Stimulated activated CD8-positive, alpha-beta memory T cell treated with anti-CD3 and anti-CD28 coated beads, Interleukin-4, amount 100 ng/mL, for 1 hour (primary cell): ENCODE results near the gene CRB1.

Experiments
- DNase-seq, 2 donors: peaks; one replicate each; pipeline ENCODE4 v3.0.0-alpha.2; 2020; ENCODE audit warnings: low read depth in 2 of 2, low spot score in 1 of 2

The CRB1 gene

GRCh38 chr1:197303463-197303862 lies 35.4 kb downstream of the CRB1 start:
- no peak for DNase-seq

DNA sequence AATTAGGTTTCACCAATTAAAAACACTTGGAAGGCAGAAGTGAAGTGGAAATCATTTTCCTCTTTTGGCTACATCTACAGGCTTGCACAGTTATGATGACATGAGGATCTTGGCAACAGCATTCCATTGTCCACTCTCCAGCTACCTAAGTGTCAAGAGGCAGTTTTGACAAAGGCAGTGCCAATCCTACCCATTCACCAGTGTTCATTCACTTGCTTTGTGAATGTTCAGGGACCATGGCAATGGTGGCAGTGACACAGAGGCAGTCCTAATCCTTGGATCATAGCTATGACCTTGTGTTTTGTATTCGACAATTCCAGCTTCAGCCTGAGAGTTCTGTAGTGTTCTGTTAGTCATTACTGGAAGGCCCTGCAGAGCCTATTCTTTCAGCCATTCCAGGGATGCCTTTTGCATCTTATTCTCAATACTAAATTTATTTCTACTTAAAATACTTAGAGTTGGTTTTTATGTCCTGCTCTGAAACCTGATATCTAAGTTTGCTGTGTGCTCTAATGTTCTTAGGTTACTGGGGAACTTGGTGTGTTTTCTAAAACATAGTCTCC lies 36.7 kb downstream of the CRB1 start:
- no peak for DNase-seq

DNA sequence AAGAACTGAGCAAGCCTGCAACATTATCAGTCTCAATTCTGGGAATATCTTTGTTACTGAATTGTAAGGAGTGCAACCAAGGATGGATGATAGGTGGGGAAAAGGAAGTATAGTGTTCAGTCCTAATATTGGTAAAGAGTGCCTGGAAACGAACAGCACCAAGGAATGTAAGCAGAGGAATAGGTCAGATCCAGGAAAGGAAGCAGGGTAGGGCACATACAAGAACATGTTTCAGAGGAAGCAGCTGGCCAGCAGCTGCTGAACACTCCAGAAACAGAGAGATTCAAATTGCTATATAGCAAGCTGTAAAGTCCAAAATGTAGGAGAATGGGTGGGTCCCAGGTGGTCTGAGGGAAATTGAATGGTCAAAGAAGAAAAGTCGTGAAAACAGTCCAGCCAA lies 37.9 kb downstream of the CRB1 start:
- DNase-seq: no peak

DNA sequence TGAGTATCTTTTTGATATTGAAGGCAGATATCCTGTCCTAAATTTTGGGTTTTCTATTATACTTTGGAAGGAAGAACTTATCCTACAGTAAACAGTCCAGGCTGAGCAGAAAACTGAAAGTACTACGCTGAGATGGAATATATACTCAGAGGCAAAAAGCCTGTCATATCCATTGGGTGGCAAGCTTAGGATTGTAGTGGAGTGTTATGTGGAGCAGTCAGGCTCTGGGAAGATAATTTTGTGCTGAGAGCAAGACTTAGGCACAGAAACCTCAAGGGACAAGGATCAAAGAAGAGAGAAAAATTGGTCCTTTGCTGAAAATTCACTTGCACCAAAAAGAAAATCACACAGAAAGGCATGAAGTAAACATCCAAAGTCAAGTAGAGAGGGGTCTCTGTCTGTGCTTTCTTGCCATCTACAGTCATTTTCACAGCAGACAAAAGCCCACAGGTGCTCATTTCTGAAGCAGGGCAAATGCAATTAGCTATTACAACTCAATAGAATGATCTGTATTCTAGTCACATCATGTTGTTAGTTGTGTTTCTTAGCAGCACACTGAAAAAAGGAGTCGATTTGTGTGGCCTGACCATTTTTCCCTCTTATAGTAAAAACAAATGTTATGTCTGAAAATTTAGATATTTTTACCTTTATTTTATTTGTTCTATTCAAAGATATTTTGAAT lies 38.5 kb downstream of the CRB1 start:
- no peak for DNase-seq

DNA sequence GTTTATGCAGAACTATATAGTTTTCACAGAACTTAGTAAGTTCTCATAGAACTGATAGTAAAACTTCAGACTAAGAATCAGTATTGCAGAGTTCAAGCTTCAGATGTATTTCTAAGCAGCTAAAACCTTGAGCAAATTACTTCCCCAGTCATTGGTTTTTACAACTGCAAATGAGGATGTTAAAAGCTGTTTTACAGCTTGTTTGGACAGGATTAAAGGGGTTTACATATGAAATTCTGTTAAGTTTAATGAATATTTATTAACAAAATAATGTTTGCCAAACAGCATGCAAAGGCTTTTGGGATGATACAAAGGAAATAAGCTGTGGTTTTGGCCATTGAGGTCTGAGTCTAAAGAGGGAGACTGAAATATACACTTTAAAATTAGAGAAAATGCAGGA lies 39.1 kb downstream of the CRB1 start:
- DNase-seq: no peak

- no peak for DNase-seq
Measured at GRCh38 chr1:197307551-197307950, 39.5 kb downstream of the CRB1 start.

GRCh38 chr1:197311081-197311480 lies 43.0 kb downstream of the CRB1 start:
- DNase-seq: no peak

GRCh38 chr1:197312163-197312562 lies 44.1 kb downstream of the CRB1 start:
- no peak for DNase-seq

GRCh38 chr1:197313713-197314112 lies 45.7 kb downstream of the CRB1 start:
- no peak for DNase-seq

DNA sequence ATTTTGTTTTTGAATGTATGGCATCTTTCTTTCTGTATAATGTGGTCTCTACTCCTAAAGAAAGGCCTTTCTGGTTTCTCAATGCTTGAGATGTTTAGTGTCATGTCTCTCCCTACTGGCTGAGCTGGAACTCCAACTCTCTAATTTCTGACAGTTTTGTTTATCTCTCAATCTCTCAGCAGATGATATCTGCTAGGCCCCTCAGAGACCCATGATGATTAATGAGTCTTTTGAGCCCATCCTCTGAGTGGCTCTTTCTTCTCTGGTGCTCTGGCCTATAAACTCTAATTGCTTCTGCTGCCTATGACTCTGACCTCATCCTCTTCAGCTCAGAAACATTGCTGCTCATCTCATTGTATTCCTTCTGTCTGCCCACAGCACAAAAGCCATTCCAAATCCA lies 46.6 kb downstream of the CRB1 start:
- DNase-seq: no peak

DNA sequence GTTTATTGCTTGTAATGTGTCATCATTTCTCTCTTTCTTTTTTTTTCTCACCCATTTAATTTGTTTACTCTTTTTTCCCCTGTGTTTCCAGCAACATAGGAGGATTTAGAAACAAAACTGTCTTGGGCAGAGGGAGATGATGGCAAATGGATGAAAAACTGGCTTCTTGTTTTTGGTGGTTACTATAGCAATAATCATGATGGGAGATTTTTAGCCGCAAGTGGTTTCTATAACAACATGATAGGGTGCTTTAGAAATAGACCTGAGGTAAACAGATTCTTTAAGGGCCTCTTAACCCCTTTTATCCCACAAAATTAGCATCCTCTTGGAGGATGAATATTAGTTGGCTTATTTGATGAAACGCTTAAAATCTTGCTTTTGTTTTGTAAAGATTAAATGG lies 51.6 kb downstream of the CRB1 start:
- no peak for DNase-seq

DNA sequence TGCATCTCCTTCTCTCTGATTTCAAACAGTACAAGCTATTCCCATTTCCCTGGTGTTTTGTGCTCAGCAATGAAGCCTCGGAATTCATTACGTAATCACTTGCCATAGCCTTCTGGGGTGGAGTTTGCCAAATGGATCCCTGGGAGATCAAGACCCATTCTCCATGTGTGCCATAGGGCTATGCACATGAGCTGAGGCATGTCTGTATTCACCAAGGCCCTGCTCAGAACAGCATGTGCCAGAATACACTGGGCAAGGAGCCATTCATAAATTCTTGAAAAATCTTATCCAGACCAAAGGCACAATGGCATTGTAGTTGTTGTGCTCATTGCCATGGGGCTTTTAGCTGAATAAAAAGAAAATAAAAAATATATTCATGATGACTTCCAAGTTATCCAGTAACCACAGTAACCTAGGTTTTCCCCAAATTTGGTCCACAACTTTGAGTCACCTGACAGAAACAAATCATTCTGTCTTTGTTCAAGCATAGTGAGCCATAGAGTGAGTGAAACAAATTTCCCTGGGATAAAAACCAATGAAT lies 53.0 kb downstream of the CRB1 start:
- no peak for DNase-seq

DNA sequence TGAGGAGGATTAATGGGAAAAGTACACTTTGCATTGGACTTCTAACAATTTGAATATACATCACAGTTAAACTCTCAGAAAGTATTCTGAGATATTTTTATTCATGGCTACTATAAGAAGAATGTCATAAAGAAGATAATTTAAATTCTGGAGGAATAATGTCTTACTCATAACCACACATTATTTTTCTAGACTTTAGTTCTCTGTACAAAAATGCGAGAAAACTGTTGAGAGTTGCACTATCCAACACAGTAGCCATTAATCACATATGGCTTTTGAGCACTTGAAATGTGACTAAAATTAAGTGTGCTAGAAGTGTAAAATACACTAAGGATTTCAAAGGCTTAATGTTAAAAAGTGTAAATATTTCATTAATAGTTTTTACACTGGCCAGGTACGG lies 53.8 kb downstream of the CRB1 start:
- no peak for DNase-seq

DNA sequence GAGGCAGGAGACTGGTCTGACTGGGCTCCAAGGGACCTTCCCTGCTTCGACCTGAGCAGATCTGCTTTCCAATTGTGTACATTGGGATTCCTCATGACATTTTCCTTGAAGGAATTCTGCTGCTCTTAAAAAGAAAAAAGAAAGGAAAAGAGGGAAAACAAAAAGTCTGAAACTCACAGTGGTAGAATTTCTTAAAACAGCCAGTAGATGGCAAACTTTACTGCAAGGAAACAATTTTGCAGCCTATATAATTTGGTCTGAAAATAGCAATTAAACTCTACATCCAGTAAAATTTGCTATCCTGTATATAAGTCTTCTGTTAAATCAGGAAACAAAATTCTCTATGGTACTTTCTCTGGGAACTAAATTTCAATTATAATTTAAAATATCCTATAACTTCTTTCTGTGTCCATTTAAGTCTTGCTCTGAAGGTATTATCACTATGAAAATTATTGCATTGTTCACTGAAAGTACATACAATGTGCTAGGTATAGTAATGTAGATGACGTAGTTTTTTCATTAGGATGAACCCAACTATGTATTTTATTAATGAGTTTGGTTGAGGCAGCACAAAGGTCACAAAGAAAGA lies 59.8 kb downstream of the CRB1 start:
- no peak for DNase-seq

- no peak for DNase-seq
Measured at GRCh38 chr1:197330213-197330612, 62.2 kb downstream of the CRB1 start.

- no peak for DNase-seq
Measured at GRCh38 chr1:197331565-197331964, 63.5 kb downstream of the CRB1 start.

- DNase-seq: no peak
Measured at GRCh38 chr1:197333041-197333440, 65.0 kb downstream of the CRB1 start.

GRCh38 chr1:197336571-197336970 lies 68.5 kb downstream of the CRB1 start:
- no peak for DNase-seq

DNA sequence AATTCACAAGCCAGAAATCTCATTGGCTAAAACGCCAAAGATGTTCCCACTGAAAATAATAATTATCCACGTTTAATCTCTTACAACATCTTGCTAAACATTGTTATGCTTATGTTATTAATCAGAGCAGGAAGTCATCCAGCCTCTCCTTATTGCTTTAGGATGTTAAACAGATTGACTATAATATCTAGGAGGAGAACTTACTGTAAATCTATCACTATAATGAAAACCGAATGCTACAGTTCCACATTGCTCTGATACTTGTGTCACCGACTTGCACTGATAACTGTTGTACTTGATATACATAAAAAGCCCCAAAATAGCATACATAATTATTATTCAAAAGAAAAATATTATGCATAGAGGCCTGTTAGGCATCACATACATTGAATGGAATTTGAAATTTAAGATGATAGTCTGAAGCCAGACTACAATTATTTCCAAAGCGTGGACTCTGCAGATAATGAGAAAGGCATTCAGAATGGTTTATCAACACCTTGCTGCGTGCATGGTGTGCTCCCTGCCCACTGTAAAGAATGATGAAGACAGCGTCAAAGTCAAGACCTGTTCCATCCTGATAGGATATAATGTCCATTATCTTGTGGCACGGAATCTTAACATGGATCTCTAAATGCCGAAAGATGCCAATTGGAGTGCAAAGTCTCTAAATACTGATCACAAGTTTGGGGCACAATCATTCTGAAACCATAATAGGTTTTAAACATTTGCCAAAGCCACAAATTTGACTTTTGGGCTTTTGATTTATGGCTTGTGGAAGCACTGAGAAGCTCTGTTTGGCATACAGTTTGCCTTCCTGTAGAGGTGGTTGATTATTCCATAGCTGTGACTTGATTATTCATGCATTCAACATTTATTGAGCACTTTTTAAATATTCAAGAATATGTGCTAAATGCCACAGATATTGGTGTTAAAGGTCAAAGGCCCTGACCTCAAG lies 71.3 kb downstream of the CRB1 start:
- no peak for DNase-seq

- no peak for DNase-seq
Measured at GRCh38 chr1:197341626-197342025, 73.6 kb downstream of the CRB1 start.

DNA sequence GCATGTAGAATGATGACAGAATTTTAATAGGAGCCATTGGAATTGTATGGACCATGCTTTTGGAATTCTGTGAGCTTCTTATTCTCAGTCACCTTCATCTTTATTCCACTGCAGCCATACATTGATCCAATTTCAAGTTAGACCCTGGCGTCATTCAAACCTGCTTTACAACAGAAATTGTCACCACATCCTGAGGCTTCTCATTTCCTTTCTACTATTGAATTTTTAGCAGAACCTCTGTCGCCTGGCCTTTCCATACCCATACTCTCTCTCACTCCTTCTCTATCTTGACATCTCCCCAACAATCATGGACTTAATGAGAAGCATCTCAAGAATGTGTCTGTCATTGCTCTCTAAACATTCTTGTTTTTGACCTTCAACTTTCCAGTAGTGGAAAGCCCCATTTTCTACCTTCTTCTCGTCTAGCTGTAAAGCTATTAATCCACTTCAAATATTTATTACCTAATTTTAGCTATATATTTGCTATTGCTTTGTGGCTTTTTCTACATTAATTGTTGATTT lies 74.1 kb downstream of the CRB1 start:
- no peak for DNase-seq
